Neural cell (in vitro differentiated cells): Measurements from ENCODE around the gene TNIP1. TPM values are rescaled to one million over a fixed set of nuclear protein-coding genes. Genes with fewer than 3 reads are reported as not detected.

ENCODE experiments used
- H2AFZ ChIP-seq: fragments of 200-600, 300-800 bp; sonication (generic), shearing (Covaris generic); 2 replicates; pipeline ENCODE4 v1.6.0; 2014; ENCODE audit warnings: low read depth, mild to moderate bottlenecking, antibody characterized with exemption, low read length, moderate library complexity
- H3F3A ChIP-seq: fragments of 200-600 bp; shearing (Covaris generic); 2 replicates; pipeline ENCODE4 v1.6.1; 2016; ENCODE audit warnings: mild to moderate bottlenecking, moderate library complexity, mixed read lengths, antibody characterized with exemption, low read length; ENCODE audit not compliant: insufficient read depth, poor library complexity, severe bottlenecking
- H3K27ac ChIP-seq: fragments of 200-600, 300-800 bp; sonication (generic), shearing (Covaris generic); 2 replicates; pipeline ENCODE4 v1.5.1; 2014; ENCODE audit warnings: mild to moderate bottlenecking, low read length, moderate library complexity
- H3K27me3 ChIP-seq: fragments of 300-800, 200-600 bp; sonication (generic), shearing (Covaris generic); 2 replicates; pipeline ENCODE4 v1.6.0; 2014; ENCODE audit warnings: mild to moderate bottlenecking, low read depth, low read length, moderate library complexity; ENCODE audit not compliant: insufficient read depth
- H3K36me3 ChIP-seq: fragments of 300-800, 200-600 bp; sonication (generic), shearing (Covaris generic); 2 replicates; pipeline ENCODE4 v1.5.1; 2014; ENCODE audit warnings: mild to moderate bottlenecking, antibody characterized with exemption, low read length, moderate library complexity; ENCODE audit not compliant: insufficient read depth
- H3K4me2 ChIP-seq: fragments of 300-800, 200-600 bp; sonication (generic), shearing (Covaris generic); 2 replicates; pipeline ENCODE4 v1.6.0; 2014; ENCODE audit warnings: mild to moderate bottlenecking, low read length
- H3K4me3 ChIP-seq: fragments of 300-800, 200-600 bp; sonication (generic), shearing (Covaris generic); 2 replicates; pipeline ENCODE4 v1.5.1; 2014; ENCODE audit warnings: mild to moderate bottlenecking, low read length, moderate library complexity
- H3K79me2 ChIP-seq: fragments of 200-600 bp; shearing (Covaris generic); replicated peaks from 2 replicates; pipeline ENCODE4 v1.6.0; 2014; ENCODE audit warnings: mild to moderate bottlenecking, low read length, moderate library complexity; ENCODE audit not compliant: insufficient read depth
- H3K9ac ChIP-seq: fragments of 300-800, 200-600 bp; sonication (generic), shearing (Covaris generic); 2 replicates; pipeline ENCODE4 v1.6.1; 2016; ENCODE audit warnings: mild to moderate bottlenecking, low read length, mixed read lengths
- H3K9me2 ChIP-seq: fragments of 200-600 bp; shearing (Covaris generic); 2 replicates; pipeline ENCODE4 v1.6.1; 2016; ENCODE audit warnings: mild to moderate bottlenecking, low read length, mixed read lengths; ENCODE audit not compliant: insufficient read depth
- H3K9me3 ChIP-seq: fragments of 200-600, 300-800 bp; sonication (generic), shearing (Covaris generic); 2 replicates; pipeline ENCODE4 v1.6.1; 2016; ENCODE audit warnings: mild to moderate bottlenecking, mixed run types, low read length, moderate library complexity, mixed read lengths
- H4K20me1 ChIP-seq: fragments of 200-600 bp; shearing (Covaris generic); 2 replicates; pipeline ENCODE4 v1.6.1; 2016; ENCODE audit warnings: mild to moderate bottlenecking, mixed run types; ENCODE audit not compliant: insufficient read depth
- CTCF ChIP-seq: fragments of 450-650 bp; IDR thresholded peaks from 2 replicates; pipeline ENCODE4 v1.5.1; 2014; ENCODE audit warnings: antibody characterized with exemption, mild to moderate bottlenecking, moderate library complexity; ENCODE audit not compliant: poor library complexity, severe bottlenecking
- EP300 ChIP-seq: fragments of 450-650 bp; conservative IDR thresholded peaks from 2 replicates; pipeline ENCODE4 v1.6.1; 2014; ENCODE audit warnings: antibody characterized with exemption, mild to moderate bottlenecking, moderate library complexity; ENCODE audit not compliant: poor library complexity, severe bottlenecking
- EZH2 ChIP-seq: fragments of 200-600, 300-800 bp; shearing (Covaris generic), sonication (generic); IDR thresholded peaks from 2 replicates; pipeline ENCODE4 v1.6.1; 2014; ENCODE audit warnings: antibody characterized with exemption, low read length, borderline replicate concordance, mild to moderate bottlenecking; ENCODE audit not compliant: insufficient read depth, poor library complexity, severe bottlenecking
- MXI1 ChIP-seq: fragments of 450-650 bp; conservative IDR thresholded peaks from 2 replicates; pipeline ENCODE4 v1.6.1; 2014; ENCODE audit warnings: antibody characterized with exemption, mild to moderate bottlenecking; ENCODE audit not compliant: poor library complexity, severe bottlenecking
- POLR2AphosphoS5 ChIP-seq: IDR thresholded peaks from 2 replicates; pipeline ENCODE4 v1.6.1; 2012
- RAD21 ChIP-seq: fragments of 450-650 bp; conservative IDR thresholded peaks from 2 replicates; pipeline ENCODE4 v1.6.1; 2014; ENCODE audit warnings: antibody characterized with exemption, mild to moderate bottlenecking, moderate library complexity
- REST ChIP-seq: IDR thresholded peaks from 2 replicates; pipeline ENCODE4 v1.6.1; 2012; ENCODE audit warnings: borderline replicate concordance
- SMC3 ChIP-seq: fragments of 450-650 bp; conservative IDR thresholded peaks from 2 replicates; pipeline ENCODE4 v1.6.1; 2014; ENCODE audit warnings: antibody characterized with exemption, mild to moderate bottlenecking, moderate library complexity; ENCODE audit not compliant: poor library complexity
- polyA plus RNA-seq: library from polyadenylated mRNA; depleted of rRNA; stranded (reverse); fragments of >200 nt; gene quantifications from 2 replicates; pipeline ENCODE4 v1.2.3, GENCODE V29; 2014

Gene TNIP1
- polyA plus RNA-seq, 1 donor from 2014 or later, result 3.3 TPM

GRCh38 chr5:151077419-151077818 lies 3.4 kb downstream of the TNIP1 start (continued):
- TF ChIP-seq CTCF, result no peak

GRCh38 chr5:151076616-151077015 lies 4.2 kb downstream of the TNIP1 start:
- H3F3A ChIP-seq, result no peaks in the 10 kb centered on the region
- no peak overlapping the region for H3K4me2 ChIP-seq
- H2AFZ ChIP-seq, result no peak overlapping the region
- H3K27ac ChIP-seq, result no peak overlapping the region
- H3K9ac ChIP-seq, result no peak overlapping the region
- no peaks in the 10 kb centered on the region for H4K20me1 ChIP-seq
- H3K79me2 ChIP-seq, result no peaks in the 10 kb centered on the region
- no peak for TF ChIP-seq MXI1
- TF ChIP-seq REST, result no peak
- TF ChIP-seq POLR2AphosphoS5, result no peak
- no peak for TF ChIP-seq CTCF
- no peak for TF ChIP-seq EZH2
- TF ChIP-seq SMC3, result no peak
- TF ChIP-seq EP300, result no peak
- TF ChIP-seq RAD21, result no peak
- no peak overlapping the region for H3K4me3 ChIP-seq
- no peaks in the 10 kb centered on the region for H3K9me2 ChIP-seq
- no peaks in the 10 kb centered on the region for H3K27me3 ChIP-seq
- no peaks in the 10 kb centered on the region for H3K36me3 ChIP-seq
- no peaks in the 10 kb centered on the region for H3K9me3 ChIP-seq

- no peaks in the 10 kb centered on the region for H3K9me3 ChIP-seq
- no peak overlapping the region for H3K4me2 ChIP-seq
- no peaks in the 10 kb centered on the region for H3K36me3 ChIP-seq
- TF ChIP-seq SMC3 (no peak), CTCF (no peak), RAD21 (no peak), EP300 (no peak), POLR2AphosphoS5 (no peak)
- H3K9me2 ChIP-seq, result no peaks in the 10 kb centered on the region
- H3K27ac ChIP-seq, result no peak overlapping the region
- no peaks in the 10 kb centered on the region for H3F3A ChIP-seq
- no peak overlapping the region for H3K9ac ChIP-seq
- no peak overlapping the region for H2AFZ ChIP-seq
- H3K27me3 ChIP-seq, result no peaks in the 10 kb centered on the region
- H3K79me2 ChIP-seq, result no peaks in the 10 kb centered on the region
- H3K4me3 ChIP-seq, result no peak overlapping the region
- no peaks in the 10 kb centered on the region for H4K20me1 ChIP-seq
Measured at GRCh38 chr5:151075698-151076331, 5.0 kb downstream of the TNIP1 start.
